HG03025 (cell line): ENCODE data around the gene BEX1.

Source experiments
- ATAC-seq: cut with Tn5 transposase; IDR thresholded peaks from one replicate; pipeline ENCODE4 v1.9.1; 2021; ENCODE audit warnings: mild to moderate bottlenecking, moderate library complexity; ENCODE audit not compliant: unreplicated experiment, low FRiP score

Gene BEX1

GRCh38 chrX:103012945-103013344 lies 51.0 kb downstream of the BEX1 start:
- ATAC-seq = no peak
